ENCODE results near the gene HOXC9.
A peak's percentile ranks its signal among the peaks of the same experiment; 100 is the strongest.

HOXC9 gene

DNA sequence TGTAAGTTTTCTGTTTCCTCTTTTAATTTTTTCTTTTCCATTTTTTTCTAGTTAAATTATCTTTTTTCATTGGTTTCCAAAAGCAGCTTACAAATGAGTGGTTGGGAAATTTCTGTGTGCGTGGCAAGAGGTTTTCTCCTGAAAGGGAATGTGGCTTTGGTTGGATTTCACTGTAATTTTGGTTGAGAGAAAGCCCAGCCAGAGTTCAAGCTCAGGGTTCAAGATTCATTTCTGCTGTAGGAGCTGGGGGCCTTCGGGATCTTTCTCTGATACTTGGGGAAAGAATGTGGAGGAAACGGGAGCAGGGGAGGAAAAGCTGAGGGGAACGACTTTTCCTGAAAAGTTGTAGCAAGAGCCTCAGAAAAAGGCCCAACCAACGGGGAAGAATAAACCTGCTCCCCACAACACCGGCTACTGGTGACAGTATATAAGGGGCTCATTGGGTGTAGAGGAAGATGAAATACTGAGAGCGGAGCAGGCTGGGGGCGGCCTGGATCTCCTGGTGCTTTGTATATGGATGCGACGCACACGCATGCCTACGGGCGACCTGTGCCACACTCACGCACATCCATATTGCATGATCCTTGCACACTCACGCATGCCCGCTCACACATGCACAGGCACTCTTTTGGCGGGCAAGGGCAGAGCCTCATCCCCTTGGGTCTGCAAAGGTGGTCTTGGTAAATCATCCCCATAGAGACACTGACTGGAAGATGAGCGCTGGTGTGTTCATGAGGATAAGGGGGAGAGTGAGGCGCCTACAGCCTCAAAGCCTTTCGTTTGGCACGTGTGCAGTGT is 13.1 kb upstream of the HOXC9 start:
- no peak for DNase-seq

DNA sequence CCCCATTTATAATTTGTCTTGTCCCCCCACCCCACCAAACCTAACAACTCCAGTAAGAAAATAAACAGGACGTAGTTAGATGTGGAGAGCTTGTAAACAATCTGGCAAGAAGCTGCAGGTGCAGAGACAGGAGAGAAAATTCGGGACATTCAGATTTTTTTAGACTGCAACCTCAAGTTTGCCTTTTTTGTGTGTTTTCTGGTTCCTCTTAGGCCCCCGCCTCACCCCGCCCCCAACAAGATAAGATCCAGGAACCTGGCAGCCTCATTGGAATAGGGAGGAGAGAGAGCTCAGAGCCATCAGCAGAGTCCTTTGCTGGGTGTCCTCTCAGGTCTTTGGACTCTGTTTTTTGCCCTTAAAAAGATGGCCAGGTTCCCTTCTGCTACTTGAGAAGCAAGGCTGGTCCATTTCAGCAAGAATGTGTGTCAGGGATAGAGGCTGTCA is 12.2 kb upstream of the HOXC9 start:
- DNase-seq = no peak

DNA sequence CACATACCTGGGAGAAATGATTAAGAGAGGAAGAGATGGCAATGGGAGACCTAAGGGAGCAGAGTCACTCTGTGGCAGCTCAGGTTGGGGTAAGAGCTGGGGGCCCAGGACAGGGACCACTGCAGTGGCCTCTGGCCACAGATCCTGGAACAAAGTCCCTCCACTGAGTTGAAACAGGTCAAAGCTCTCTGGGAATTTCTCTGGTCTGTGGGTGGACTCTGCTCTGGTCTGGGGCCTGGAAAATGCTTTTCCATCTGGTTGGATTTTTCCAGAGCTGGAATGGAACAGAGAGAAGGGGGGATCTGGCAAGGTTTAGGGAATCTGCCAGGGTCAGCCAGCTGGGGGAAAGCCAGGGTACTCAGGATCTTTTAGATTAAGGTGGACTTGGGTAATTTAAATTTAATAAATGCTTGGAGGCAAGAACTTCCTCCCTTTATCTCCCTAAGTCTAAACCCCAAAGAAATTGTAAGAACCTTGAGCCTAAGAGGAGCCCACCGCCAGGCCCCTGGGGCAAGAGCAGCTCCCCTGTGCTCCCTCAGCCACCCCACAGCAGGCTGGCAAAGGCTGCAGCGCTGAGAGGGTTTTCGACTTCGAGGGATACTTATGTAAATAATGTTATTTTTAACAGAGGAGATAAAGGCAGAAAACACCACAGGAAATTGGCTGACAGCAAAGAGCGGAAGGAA is 11.3 kb upstream of the HOXC9 start:
- no peak for DNase-seq

DNA sequence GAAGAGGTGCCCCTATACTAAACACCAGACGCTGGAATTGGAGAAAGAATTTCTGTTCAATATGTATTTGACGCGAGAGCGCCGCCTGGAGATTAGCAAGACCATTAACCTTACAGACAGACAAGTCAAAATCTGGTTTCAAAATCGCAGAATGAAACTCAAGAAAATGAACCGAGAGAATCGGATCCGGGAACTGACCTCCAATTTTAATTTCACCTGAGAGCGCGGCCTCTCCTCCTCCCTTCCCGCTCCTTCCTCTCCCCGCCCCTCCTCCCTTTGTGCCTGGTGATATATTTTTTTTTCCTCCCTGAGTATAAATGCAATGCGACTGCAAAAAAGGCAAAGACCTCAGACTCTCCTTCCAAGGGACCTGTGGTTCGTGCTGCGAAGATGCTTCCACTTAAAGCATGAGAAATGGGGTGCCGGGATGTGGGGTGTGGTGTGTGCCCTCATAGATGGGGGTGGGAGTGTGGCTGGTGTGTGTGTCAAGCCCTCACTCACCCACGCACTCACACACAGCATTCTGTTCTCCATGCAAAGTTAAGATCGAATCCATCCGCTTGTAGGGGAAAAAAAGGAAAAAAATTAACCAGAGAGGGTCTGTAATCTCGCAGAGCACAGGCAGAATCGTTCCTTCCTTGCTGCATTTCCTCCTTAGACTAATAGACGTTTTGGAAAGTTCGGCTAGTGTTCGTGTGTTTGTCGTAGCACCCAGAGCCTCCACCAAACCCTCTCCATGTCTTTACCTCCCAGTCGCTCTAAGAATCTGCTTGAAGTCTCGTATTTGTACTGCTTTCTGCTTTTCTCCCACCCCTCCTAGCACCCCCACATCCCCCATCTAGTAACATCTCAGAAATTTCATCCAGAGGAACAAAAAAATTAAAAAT is 10.5 kb upstream of the HOXC9 start:
- DNase-seq = peak in 4 of 58 donors; percentile 3 to 12 (median 4)

DNA sequence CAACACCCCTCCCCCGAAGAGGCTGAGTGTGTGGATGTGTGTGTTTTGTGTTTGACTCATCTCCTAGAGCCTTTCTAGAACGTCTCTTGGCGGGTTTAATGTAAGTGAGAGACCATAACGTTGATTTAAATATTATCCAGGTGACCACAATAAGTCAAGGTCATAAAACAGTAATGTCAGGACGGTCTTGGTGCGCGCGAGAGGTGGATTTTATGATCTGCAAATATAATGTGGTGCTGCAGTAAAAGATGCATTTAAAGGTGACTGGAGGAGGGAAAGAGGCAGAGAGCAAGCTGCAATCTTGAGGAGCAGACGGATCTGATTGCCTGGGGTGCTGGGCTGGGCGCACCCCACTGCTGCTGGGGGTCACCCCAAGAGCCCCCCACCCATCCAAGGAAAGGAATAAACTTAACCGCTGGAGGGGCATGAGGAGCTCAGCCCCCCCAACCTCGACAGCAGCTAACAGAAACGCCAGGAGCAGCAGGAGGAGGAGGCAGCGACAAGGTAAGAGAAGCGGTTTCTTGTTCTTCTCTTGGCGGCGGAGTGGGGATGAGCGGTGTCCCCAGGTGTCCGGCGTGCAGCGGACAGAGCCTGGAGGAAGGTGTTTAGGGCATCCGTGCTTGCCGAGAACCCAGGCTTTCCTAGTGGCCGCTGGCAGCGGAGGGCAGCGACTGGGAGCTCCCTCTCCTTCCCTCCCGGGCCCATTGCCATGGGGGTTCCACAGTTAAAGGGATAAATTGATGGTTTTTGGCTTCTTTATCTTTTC is 9.5 kb upstream of the HOXC9 start:
- DNase-seq = no peak

DNA sequence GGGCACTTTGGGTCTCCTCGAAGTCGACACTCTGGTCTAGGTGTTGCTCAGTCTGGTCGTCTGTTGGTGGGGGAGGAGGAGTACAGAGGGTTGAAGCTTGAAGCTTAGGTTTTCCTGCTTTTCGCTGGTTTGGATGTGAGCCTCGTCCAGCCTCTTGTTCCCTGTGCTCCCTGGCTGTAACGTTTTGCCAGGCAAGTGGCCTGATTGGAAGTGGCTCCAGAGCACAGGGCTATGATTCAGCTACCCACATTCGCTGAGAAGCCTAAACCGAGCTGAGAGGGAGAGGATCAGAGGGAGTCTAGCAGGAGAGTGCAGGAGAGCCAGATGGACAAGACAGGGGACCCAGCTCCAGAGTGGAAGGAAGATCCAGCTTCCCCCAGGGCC is 8.9 kb upstream of the HOXC9 start:
- DNase-seq = no peak

DNA sequence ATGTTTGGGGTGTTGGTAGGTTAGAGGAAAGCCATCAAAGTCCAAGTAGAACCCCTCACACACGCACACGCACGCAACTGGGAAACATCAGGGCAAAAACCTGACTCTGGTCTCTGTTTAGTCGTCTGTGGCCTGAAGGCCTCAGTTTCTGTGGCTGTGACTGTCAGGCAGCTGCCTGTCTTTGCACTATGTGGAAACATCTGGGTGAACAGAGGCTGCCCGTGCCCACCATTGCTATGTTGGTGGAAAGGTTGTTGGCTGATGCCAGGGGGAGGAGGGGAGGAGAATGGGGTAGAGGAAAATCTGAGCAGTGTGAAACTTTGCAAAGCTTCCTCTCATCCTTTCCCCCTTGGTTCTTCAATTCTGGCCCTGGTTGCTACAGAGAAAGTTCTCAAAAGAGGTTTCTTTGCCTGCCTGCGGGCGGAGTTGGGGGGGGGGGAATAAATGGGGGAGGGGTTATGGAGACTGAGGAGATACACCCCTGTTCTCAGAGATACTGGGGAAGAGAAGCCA is 7.5 kb upstream of the HOXC9 start:
- DNase-seq = no peak

DNA sequence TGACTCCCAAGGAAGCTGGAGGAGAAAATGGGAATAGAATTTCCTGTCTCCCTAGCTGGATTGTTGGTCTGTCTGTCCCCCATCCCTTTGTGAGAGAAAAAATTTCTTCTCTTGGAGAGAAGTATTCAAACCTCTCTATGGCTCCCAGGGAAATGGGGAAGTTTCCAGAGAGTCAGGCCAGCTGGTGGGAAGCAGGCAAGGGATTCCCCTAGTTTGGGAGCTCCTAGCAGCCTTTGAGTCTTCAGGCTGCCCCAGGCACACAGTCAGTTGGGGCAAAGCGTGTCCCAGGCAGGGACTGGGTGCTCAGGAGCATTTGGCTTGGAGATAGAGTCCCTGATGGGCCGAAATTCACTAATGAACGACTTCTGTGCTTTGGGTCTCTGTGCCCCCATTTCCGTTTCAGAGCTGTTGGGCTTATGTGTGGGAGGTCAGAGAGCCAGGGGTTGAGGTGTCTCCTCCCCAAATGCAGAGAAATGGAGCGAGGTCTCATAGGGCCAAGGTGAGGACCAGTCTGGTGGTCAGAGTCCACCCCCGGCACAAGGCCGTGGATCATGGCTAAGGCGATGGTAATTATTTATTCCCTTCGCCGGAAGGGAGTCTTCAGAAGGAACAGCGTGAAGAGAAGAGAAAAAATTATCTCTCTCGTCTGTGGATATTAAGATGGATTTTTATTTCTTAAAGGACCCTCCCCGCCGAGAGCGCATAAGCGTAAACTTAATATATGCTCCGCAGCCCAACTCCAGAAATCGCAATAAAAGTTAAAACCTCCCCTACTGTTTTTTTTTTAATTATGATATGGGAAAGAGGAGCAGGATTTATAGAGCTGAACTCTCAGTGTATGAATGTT is 6.6 kb upstream of the HOXC9 start:
- DNase-seq = no peak

DNA sequence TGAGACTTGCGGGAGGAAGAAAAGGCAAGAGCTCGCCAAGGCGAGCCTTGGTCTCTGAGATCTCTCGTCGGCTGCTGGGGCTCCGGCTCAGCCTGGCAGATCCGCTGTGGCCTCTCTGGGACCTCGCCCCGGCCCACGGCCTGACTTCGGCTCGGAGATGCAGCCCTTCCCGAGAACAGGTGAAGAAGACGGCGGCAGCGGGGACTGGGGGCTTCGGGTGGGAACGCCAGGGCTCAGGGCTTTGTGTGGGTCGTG is 6.0 kb upstream of the HOXC9 start:
- no peak for DNase-seq

DNA sequence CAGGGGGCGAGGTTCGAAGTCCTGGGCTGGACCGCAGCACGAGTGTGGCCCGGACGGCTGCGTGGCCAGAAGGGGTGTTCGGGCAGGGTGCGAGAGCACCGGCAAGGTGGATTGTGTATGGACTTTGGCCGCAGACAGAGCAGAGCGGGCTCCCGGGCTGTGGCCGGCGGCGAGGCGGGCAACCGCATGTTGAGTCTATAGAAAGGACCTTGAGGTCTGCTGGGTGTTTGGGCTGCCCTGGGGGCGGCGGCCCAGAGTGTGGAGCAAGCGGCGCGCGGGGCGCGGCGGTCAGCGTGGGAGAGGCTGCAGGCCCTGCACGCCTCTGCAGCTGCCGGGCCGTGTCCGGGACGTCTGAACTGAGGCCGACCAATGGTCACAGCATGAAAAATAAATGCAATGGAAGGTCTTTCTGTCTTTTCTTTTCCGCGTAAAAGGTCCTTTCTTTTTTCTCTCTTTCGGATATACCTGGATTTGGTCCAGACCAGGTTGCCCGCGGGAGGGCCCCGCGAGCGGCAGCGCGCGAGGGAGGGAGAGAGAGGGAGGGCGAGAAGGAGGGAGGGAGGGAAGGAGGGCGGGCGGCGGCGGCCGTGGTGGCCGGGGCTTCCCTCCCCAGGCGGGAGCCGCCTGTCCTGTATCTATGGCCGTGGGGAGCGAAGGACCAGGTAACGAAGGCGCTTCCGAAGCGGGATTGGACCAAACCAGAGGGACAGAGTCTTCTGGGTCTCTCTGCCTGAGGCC is 5.5 kb upstream of the HOXC9 start:
- no peak for DNase-seq

DNA sequence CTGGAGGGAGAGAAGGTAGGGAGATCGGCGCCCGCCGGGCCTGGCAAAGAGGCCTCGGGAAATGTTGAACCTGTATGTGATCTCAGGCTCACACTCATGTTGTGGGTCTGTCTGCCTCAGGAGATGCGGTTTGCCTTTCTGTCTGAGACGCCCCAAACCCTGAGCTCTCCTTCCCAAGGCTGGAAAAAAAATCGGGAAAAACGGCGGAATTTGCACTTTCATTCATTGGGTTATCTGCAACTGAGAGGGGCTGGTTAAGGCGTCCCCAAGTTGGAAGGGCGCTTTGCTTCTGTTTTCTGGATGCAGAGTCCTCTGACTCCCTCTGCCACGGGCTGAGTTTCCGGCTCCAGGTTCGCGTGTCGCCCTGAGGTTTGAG is 5.0 kb upstream of the HOXC9 start:
- DNase-seq = no peak

DNA sequence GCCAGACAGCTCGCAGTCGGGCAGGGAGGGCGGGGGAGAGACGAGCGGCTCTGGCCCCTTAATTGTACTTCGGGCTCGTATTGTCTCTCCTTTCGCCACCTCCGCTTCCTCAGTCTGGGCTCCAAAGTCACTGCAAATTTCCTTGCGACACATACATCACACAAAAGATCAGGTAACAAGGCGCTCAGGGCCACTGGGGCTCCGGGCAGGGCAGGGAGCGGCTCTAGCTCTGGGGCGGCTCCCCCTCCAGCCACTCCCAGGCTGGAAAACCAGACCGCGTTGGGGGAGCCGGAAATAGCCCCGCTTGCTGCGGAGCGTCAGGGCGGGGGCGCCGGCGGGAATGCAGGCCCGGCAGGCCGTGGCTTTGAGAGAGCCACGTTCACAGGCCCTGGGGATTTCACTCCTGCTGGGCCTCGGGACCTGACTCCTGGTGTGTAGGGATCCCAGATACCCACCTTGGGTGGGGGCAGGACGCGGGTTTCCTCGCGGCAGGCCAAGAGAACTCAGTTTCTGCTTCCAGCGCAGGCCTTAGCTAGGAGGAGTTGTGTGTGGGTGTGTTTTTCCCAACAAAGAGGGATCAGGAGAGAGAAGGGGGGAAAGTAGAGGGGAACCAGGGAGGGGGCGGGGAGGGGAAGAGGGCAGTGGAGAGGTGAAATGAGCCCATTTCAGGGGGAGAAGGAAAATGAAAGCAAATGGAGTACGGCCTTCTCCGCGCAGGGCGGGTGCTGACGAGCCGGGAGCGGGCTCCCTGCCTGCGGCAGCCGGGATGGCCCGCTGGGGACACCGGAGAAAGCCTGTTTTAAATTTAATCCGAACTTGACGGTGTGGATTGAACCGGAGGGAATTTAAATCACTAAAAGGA is 4.4 kb upstream of the HOXC9 start:
- no peak for DNase-seq

DNA sequence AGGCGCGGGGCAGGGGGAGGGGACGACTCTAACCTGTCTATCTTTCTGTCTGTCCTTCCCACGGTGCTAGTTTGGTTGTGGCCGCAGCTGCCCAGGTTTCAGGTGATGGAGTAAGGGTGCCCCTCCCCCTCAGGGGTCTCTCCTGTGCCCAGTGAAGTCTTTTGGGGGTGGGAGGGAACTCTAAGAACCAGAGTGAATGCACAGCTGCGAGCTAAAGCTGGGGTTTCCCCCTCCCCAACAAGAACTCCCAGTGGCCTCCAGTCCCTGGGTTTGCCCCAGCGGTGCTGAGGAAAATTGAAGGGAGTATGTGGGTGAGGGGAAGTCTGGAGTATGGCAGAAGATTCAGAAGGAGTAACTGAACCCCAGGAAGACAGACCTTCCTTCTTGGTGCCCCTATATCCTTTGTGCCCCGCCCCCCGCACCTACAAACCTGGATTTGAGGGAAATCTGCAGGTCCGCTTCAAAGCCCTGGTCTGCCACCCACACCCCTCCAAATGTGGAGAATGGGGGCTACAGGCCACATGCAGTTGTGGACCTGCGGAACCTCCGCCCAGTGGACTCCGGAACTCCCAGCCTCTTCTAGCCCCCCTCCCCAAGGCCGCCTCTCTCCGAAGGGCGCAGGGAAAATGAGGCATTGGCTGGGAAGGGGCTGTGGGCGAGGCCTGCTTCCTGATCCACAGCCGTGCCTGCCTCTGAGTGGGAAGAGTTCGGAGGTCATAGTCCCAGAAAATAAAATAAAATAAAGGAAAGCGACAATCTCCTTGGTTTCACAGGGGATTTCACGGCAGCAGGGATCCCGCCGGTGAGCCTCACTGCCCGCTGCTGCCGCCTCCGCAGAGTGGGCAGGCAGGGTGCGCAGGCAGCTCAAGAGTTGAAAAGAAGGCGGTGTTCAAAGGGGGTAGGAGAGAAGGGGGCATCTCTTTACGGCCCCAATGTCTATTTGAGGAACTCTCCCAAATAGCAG is 3.4 kb upstream of the HOXC9 start:
- no peak for DNase-seq

DNA sequence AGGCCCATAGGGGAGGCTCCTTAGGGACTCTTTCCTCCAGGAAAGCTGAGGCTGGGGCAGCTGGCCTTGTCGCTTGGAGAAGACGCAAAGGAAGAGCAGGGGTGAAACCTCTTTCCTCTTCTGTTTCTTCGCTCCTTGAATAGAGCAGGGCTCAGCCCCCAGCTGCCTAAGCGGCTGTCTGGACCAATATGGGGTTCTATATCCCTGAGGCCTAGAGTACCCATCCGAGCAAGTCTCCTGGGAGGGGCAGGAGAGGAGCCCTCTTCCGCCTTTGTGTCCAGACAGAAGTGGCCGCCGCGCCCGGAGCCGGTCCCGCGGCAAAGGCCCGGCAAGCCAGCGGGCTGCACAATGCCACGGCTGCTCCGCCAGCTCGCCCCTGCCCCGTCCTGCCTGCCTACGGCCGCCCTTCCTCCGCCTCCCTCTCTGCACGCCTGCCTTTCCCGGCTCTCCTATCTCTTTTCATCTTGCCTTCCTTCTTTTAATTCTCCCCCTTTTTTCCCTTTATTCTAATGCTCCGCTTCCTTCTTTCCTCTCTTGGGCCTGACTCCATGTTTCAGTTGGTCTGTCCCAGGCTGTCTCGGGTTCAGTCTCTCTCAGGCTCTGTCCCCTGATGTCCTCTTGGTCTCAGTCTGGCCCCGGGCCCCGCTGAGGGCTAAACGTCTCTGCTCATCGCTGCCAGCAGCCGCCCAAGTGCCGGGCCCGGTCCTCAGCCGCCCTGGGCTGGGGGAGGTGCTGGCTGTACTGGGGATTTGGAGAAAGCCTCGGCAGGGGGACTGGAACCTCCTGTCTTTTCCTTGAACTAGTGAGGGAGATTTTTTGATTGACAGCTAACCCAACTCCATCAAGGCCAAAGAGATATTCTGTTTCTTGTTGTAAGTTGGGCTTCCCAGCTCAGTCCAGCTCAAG is 2.5 kb upstream of the HOXC9 start:
- no peak for DNase-seq

DNA sequence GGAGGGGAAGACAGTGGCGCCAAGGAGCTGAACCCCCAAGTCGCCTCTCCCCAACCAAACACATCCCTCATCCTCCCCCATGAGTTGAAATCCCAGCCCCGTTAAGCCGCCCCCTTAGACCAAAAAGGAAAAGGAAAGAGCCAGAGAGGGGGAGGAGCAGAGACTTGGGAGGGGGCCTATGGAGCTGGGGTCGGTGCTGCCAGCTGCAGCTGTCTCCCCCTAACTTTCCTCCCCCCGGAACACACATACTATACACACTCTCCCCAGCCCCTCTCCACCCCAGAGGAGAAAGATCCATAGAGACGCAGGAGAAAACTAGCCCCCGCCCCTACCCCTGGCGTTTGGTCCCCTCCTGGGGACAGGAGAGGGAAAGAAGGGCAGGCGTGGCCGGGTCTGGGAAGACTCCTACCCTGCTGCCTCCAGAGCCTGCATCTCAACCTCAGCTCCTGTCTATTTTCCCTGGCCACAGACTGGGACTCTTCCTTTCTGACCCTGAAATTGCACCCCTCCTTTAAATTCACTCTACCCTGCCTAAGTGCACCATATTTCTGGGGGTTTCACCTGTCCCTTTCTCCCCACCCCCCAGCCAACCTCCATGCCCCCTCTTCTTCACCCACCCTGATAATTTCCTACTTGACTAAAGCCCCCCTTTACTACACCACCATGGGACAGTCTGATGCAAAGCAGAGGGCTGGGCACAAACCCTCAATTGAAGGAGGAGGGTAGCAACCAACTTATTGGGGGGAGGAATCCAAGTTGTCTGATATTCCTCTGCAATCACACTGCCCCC is 1.7 kb upstream of the HOXC9 start:
- DNase-seq = no peak

DNA sequence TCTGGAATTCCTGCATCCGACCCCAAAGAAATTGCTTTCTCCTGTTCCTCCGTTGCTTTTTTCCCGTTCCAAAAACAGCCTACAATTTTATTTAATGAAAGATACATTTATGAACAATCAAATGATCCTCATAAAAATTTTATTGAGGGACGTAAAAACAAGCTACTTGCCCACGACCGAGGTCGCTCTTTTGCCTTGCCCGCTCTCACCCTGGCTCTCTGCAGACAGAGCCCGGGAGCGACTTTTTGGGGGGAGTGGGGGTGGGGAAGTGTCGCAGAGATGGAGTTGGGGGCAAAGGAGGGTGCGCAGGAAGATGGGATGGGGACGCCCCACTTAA is 1.1 kb upstream of the HOXC9 start:
- DNase-seq = no peak

Data from anterior cingulate cortex (tissue), 58 donors.